ENCODE data around the gene CLASRP. TPM values are rescaled to one million over a fixed set of nuclear protein-coding genes. Genes with fewer than 3 reads are reported as not detected.

CLASRP gene
- total and polyA plus RNA-seq, 2 of the 8 experiments (the other 6 are each of a cell fraction or from before 2014, with no cell fraction given): 22.3 to 71.7 TPM

- TF ChIP-seq NRF1 (IDR thresholded peaks at IDR 0.05; ENCODE audit: low read depth, low read length): no peak
- TF ChIP-seq POU5F1 (IDR thresholded peaks at IDR 0.05; ENCODE audit: low read depth, low read length): no peak
- no peak for TF ChIP-seq RNF2 (IDR thresholded peaks at IDR 0.05; ENCODE audit: borderline replicate concordance, low read depth, low read length, missing control alignments, poor library complexity, severe bottlenecking)
- no peak for TF ChIP-seq SP4 (IDR thresholded peaks at IDR 0.05; ENCODE audit: low read length)
- TF ChIP-seq FOSL1 (IDR thresholded peaks at IDR 0.05; ENCODE audit: insufficient read depth, low read depth, low read length): no peak
- TF ChIP-seq CHD7 (IDR thresholded peaks at IDR 0.05; ENCODE audit: insufficient replicate concordance, low read length): no peak
- no peak for TF ChIP-seq CBX5 (IDR thresholded peaks at IDR 0.05; ENCODE audit: low read depth, low read length)
- TF ChIP-seq EGR1 (IDR thresholded peaks at IDR 0.05; ENCODE audit: borderline replicate concordance, low read depth, low read length): no peak
- no peak for TF ChIP-seq KDM4A (IDR thresholded peaks at IDR 0.05; ENCODE audit: low read depth, low read length, severe bottlenecking)
Measured at GRCh38 chr19:45095496-45096413, 56.9 kb downstream of the CLASRP start (continued).

All from H1 (cell line).